Colonic mucosa (tissue), 4 donors: ENCODE data around the gene KCTD10. TPM values are rescaled to one million over a fixed set of nuclear protein-coding genes. Genes with fewer than 3 reads are reported as not detected.

Experiments used
- DNase-seq: peaks from one replicate; pipeline ENCODE4 v3.0.0-alpha.2; 2020
- H3K27ac ChIP-seq: fragments of 200-600 bp; one replicate; pipeline ENCODE4 v1.8.0; 2021
- H3K27me3 ChIP-seq: fragments of 200-600 bp; one replicate; pipeline ENCODE4 v1.8.0; 2021
- H3K36me3 ChIP-seq: fragments of 200-600 bp; one replicate; pipeline ENCODE4 v1.8.0; 2021
- H3K4me1 ChIP-seq: fragments of 200-600 bp; one replicate; pipeline ENCODE4 v1.8.0; 2021; ENCODE audit warnings: mild to moderate bottlenecking
- H3K4me3 ChIP-seq: fragments of 200-600 bp; one replicate; pipeline ENCODE4 v1.8.0; 2021
- H3K9ac ChIP-seq, 2 donors: one replicate each; pipeline ENCODE4 v1.7.0; 2013; ENCODE audit warnings: control low read depth in 2 of 2, low read depth in 2 of 2, low read length in 2 of 2
- H3K9me3 ChIP-seq: fragments of 200-600 bp; one replicate; pipeline ENCODE4 v1.8.0; 2021
- CTCF ChIP-seq: fragments of 200-600 bp; IDR thresholded peaks from one replicate; pipeline ENCODE4 v1.8.0; 2022; ENCODE audit warnings: antibody characterized with exemption, mild to moderate bottlenecking
- intact Hi-C: fragments of 100-400 bp; cut with DNase I; formaldehyde crosslinking; loops from one replicate; pipeline ENCODE4 v1.14.1; 2022
- total RNA-seq, 2 donors: library from RNA; stranded (reverse); fragmentation: NEBNext Ultra II Directional in 1 of 2; extraction: Animal tissue kit (Norgen Biotek cat#: 25700) in 1 of 2; gene quantifications; one replicate each; pipeline ENCODE4 v1.2.1, GENCODE V29; 2021
- donor health status: healthy.
- donor health status: DM: no; HTN: no; CAD: no.
- donor health status: DM: no; HTN: no; CAD: no.

The KCTD10 gene
- total RNA-seq: 10 to 100 TPM; 50.3 to 74.8 TPM

- H3K27ac ChIP-seq: peak within 1 kb of the TSS; percentile 93
- peaks cover 5% of the 10 kb centered on the region for H3K4me1 ChIP-seq
- peak; percentile 91 for DNase-seq
- no peak for TF ChIP-seq CTCF
- H3K4me3 ChIP-seq: peak within 1 kb of the TSS; percentile 93
- no peaks in the 10 kb centered on the region for H3K27me3 ChIP-seq
- peak within 1 kb of the TSS; percentile 93 for H3K9ac ChIP-seq
- H3K36me3 ChIP-seq: no peaks in the 10 kb centered on the region
- no peaks in the 10 kb centered on the region for H3K9me3 ChIP-seq
- intact Hi-C loops: loop anchor here (5.0 kb wide), 1 partner anchor 45 kb away; no protein-coding TSS in a partner anchor
Measured at GRCh38 chr12:109477185-109477962, at the start of gene KCTD10, which contains the start of gene UBE3B. TSS of gene KCTD10 (minus strand) at chr12:109477300. CDS start at chr12:109477262, 38 bp downstream. TSS of gene UBE3B (plus strand) at chr12:109477634. CDS start at chr12:109483552, 5,918 bp downstream.

- Histone ChIP-seq H3K4me3 (no peak overlapping the region), H3K9ac (no peak overlapping the region), H3K27ac (no peak overlapping the region), H3K27me3 (no peaks in the 10 kb centered on the region), H3K9me3 (no peaks in the 10 kb centered on the region), H3K4me1 (no peaks in the 10 kb centered on the region), H3K36me3 (peaks cover 6% of the 10 kb centered on the region)
- no peak for DNase-seq
- no peak for TF ChIP-seq CTCF
- intact Hi-C loops: no loop called here
Measured at GRCh38 chr12:109525279-109525585, 48.1 kb upstream of the KCTD10 start.

- peaks cover 6% of the 10 kb centered on the region for H3K36me3 ChIP-seq
Measured at GRCh38 chr12:109524466-109525278, 47.6 kb upstream of the KCTD10 start.

GRCh38 chr12:109523504-109523903 lies 46.4 kb upstream of the KCTD10 start:
- Histone ChIP-seq H3K27me3 (no peaks in the 10 kb centered on the region), H3K9me3 (no peaks in the 10 kb centered on the region), H3K4me1 (no peaks in the 10 kb centered on the region), H3K36me3 (peaks cover 6% of the 10 kb centered on the region), H3K4me3 (no peak overlapping the region), H3K9ac (no peak overlapping the region), H3K27ac (no peak overlapping the region)
- no peak for TF ChIP-seq CTCF
- no peak for DNase-seq
- intact Hi-C loops: loop anchor here (5.0 kb wide), 1 partner anchor 74 kb away; no protein-coding TSS in a partner anchor

More at GRCh38 chr12:109524466-109525278, 47.6 kb upstream of the KCTD10 start:
- no peaks in the 10 kb centered on the region for H3K4me1 ChIP-seq
- H3K27ac ChIP-seq: no peak overlapping the region
- no peak overlapping the region for H3K4me3 ChIP-seq
- DNase-seq: no peak
- TF ChIP-seq CTCF: no peak
- no peaks in the 10 kb centered on the region for H3K9me3 ChIP-seq
- no peak overlapping the region for H3K9ac ChIP-seq
- no peaks in the 10 kb centered on the region for H3K27me3 ChIP-seq
- intact Hi-C loops: loop anchor here (5.0 kb wide), 1 partner anchor 73 kb away; no protein-coding TSS in a partner anchor

GRCh38 chr12:109523071-109523470 lies 46.0 kb upstream of the KCTD10 start:
- no peak for TF ChIP-seq CTCF
- intact Hi-C loops: loop anchor here (5.0 kb wide), 1 partner anchor 74 kb away; no protein-coding TSS in a partner anchor

More at GRCh38 chr12:109523071-109523470, 46.0 kb upstream of the KCTD10 start:
- Histone ChIP-seq H3K9ac (no peak overlapping the region), H3K9me3 (no peaks in the 10 kb centered on the region), H3K27me3 (no peaks in the 10 kb centered on the region), H3K4me1 (no peaks in the 10 kb centered on the region), H3K27ac (no peak overlapping the region), H3K4me3 (no peak overlapping the region), H3K36me3 (peaks cover 6% of the 10 kb centered on the region)
- DNase-seq: no peak
